CD14-positive monocyte (primary cell): ENCODE results near the gene MRPL30. TPM values are rescaled to one million over a fixed set of nuclear protein-coding genes. Genes with fewer than 3 reads are reported as not detected.

Experiments used
- DNase-seq, 3 donors: peaks; one replicate each; pipeline ENCODE4 v3.0.0-alpha.2; 2011 to 2022
- H2AFZ ChIP-seq: 2 replicates; pipeline ENCODE4 v1.6.0; 2012; ENCODE audit warnings: mild to moderate bottlenecking, low read depth, low read length, inconsistent platforms; ENCODE audit not compliant: insufficient read depth, poor library complexity, severe bottlenecking
- H3K27ac ChIP-seq, 2 donors: 1 replicate in 1 of 2; 2 replicates in 1 of 2; pipeline ENCODE4 v1.5.1; 2012 to 2013; ENCODE audit warnings: low read length in 2 of 2, control low read depth in 1 of 2, inconsistent platforms in 1 of 2, low read depth in 1 of 2, mild to moderate bottlenecking in 1 of 2
- H3K27me3 ChIP-seq, 2 donors: one replicate each; pipeline versions ENCODE4 v1.6.0 to v1.6.1; 2011 to 2013; ENCODE audit warnings: low read length in 2 of 2; ENCODE audit not compliant: control insufficient read depth in 2 of 2, insufficient read depth in 2 of 2
- H3K36me3 ChIP-seq, 2 donors: replicated peaks in 1 of 2; 1 replicate in 1 of 2; 2 replicates in 1 of 2; pipeline versions ENCODE4 v1.5.1 to v1.6.1; 2012 to 2013; ENCODE audit warnings: low read length in 2 of 2, control low read depth in 1 of 2, inconsistent platforms in 1 of 2, mild to moderate bottlenecking in 1 of 2; ENCODE audit not compliant: insufficient read depth in 2 of 2, control insufficient read depth in 1 of 2
- H3K4me1 ChIP-seq, 2 donors: 1 replicate in 1 of 2; 2 replicates in 1 of 2; pipeline versions ENCODE4 v1.5.1 to v1.6.1; 2012 to 2013; ENCODE audit warnings: low read length in 2 of 2, control low read depth in 1 of 2, inconsistent platforms in 1 of 2, mild to moderate bottlenecking in 1 of 2, moderate library complexity in 1 of 2; ENCODE audit not compliant: insufficient read depth in 2 of 2, control insufficient read depth in 1 of 2
- H3K4me2 ChIP-seq: replicated peaks from 2 replicates; pipeline ENCODE3; 2012; ENCODE audit warnings: low read length, moderate library complexity, mild to moderate bottlenecking; ENCODE audit not compliant: poor library complexity, severe bottlenecking; ENCODE audit errors: extremely low read depth
- H3K4me3 ChIP-seq, 3 experiments: fragments of 200-600 bp in 1 of 3; sonication (generic) in 1 of 3; replicated peaks in 1 of 3; 1 replicate in 2 of 3; 2 replicates in 1 of 3; pipeline ENCODE4 v1.5.1; 2011 to 2013; ENCODE audit warnings: low read length in 3 of 3, mild to moderate bottlenecking in 3 of 3, control low read depth in 2 of 3, low read depth in 2 of 3, inconsistent platforms in 1 of 3, moderate library complexity in 1 of 3
- H3K79me2 ChIP-seq: 2 replicates; pipeline ENCODE4 v1.6.0; 2012; ENCODE audit warnings: mild to moderate bottlenecking, control low read depth, inconsistent platforms, low read length, moderate library complexity; ENCODE audit not compliant: insufficient read depth
- H3K9ac ChIP-seq: 2 replicates; pipeline ENCODE4 v1.6.0; 2017; ENCODE audit warnings: low read length, mild to moderate bottlenecking; ENCODE audit not compliant: insufficient read depth, poor library complexity, severe bottlenecking
- H3K9me3 ChIP-seq, 2 donors: replicated peaks in 1 of 2; 1 replicate in 1 of 2; 2 replicates in 1 of 2; pipeline versions ENCODE4 v1.5.1 to v1.6.1; 2012 to 2013; ENCODE audit warnings: low read length in 2 of 2, control low read depth in 1 of 2; ENCODE audit not compliant: control insufficient read depth in 1 of 2, insufficient read depth in 1 of 2
- H4K20me1 ChIP-seq: 2 replicates; pipeline ENCODE4 v1.6.0; 2012; ENCODE audit warnings: mild to moderate bottlenecking, low read length, control low read depth, moderate library complexity; ENCODE audit not compliant: insufficient read depth
- H3K27ac Mint-ChIP-seq, 7 donors: one replicate each; pipeline ENCODE4 v1.8.0; 2020; ENCODE audit warnings: mild to moderate bottlenecking in 7 of 7, mixed read lengths in 7 of 7, moderate library complexity in 6 of 7, inconsistent platforms in 2 of 7
- H3K27me3 Mint-ChIP-seq, 3 donors: one replicate each; pipeline ENCODE4 v1.8.0; 2021 to 2022; ENCODE audit warnings: low read depth in 3 of 3, mild to moderate bottlenecking in 3 of 3, mixed read lengths in 3 of 3, moderate library complexity in 3 of 3, inconsistent platforms in 1 of 3
- H3K36me3 Mint-ChIP-seq, 2 donors: one replicate each; pipeline ENCODE4 v1.8.0; 2020; ENCODE audit warnings: mixed read lengths in 2 of 2, inconsistent platforms in 1 of 2, mild to moderate bottlenecking in 1 of 2
- H3K4me1 Mint-ChIP-seq: one replicate; pipeline ENCODE4 v1.8.0; 2020; ENCODE audit warnings: mild to moderate bottlenecking, mixed read lengths
- H3K4me3 Mint-ChIP-seq, 2 donors: one replicate each; pipeline ENCODE4 v1.8.0; 2020; ENCODE audit warnings: mild to moderate bottlenecking in 2 of 2, mixed read lengths in 2 of 2, moderate library complexity in 1 of 2
- H3K9me3 Mint-ChIP-seq, 7 donors: one replicate each; pipeline ENCODE4 v1.8.0; 2020 to 2022; ENCODE audit warnings: mixed read lengths in 7 of 7, mild to moderate bottlenecking in 6 of 7, moderate library complexity in 6 of 7, inconsistent platforms in 2 of 7
- CTCF ChIP-seq: fragments of 200-600 bp; IDR thresholded peaks from one replicate; pipeline ENCODE4 v1.8.0; 2022; ENCODE audit warnings: antibody characterized with exemption, mild to moderate bottlenecking
- WGBS: methylation state at CpG from one replicate; pipeline ENCODE4 v1.1.5; 2013; ENCODE audit warnings: missing lambda C conversion rate; ENCODE audit not compliant: insufficient coverage; 5-methylcytosine and 5-hydroxymethylcytosine counted together
- intact Hi-C, 2 donors: fragments of 100-400 bp; cut with micrococcal nuclease; formaldehyde crosslinking; loops; one replicate each; pipeline versions ENCODE4 v1.15.0 to v1.15.1; 2023
- polyA plus RNA-seq, 3 donors: library from polyadenylated mRNA; depleted of rRNA in 1 of 3; unstranded in 2 of 3; stranded (reverse) in 1 of 3; fragments of 300-500 nt in 2 of 3; fragments of >200 nt in 1 of 3; fragmentation: Illumina TruSeq in 2 of 3; gene quantifications; 1 replicate in 2 of 3; 2 replicates in 1 of 3; pipeline ENCODE4 v1.2.3, GENCODE V29; 2012 to 2021

MRPL30 gene
- polyA plus RNA-seq, 3 donors: 6.3 to 14.2 (median 9.7) TPM

- H3K27ac ChIP-seq: peak overlapping the region; percentile 67 to 74
- WGBS: no CpG with 5 or more reads among the region's 1 CpG
- intact Hi-C loops: no loop called here
- H3K27ac Mint-ChIP-seq: peak overlapping the region; percentile 66 to 92 (median 83)
- H3K9me3 ChIP-seq: no peaks in the 10 kb centered on the region
- no peaks in the 10 kb centered on the region for H3K27me3 ChIP-seq
- no peak for TF ChIP-seq CTCF
- peaks cover 25 to 29% of the 10 kb centered on the region in 2 donors for H3K4me1 ChIP-seq
- no peaks in the 10 kb centered on the region for H3K36me3 Mint-ChIP-seq
- peak; percentile 62 to 83 (median 82) for DNase-seq
- no peak overlapping the region for H2AFZ ChIP-seq
- no peaks in the 10 kb centered on the region for H3K27me3 Mint-ChIP-seq
- no peaks in the 10 kb centered on the region for H3K9me3 Mint-ChIP-seq
- H4K20me1 ChIP-seq: no peaks in the 10 kb centered on the region
- H3K9ac ChIP-seq: no peak overlapping the region
- H3K79me2 ChIP-seq: peaks cover 28% of the 10 kb centered on the region
- H3K4me1 Mint-ChIP-seq: peaks cover 25% of the 10 kb centered on the region
- H3K4me2 ChIP-seq: peak overlapping the region; percentile 31
- H3K36me3 ChIP-seq: no peaks in the 10 kb centered on the region
- peak overlapping the region in 1 of 2 donors; percentile 48 for H3K4me3 Mint-ChIP-seq
- no peak overlapping the region for H3K4me3 ChIP-seq
These were observed 30.3 kb upstream of the MRPL30 start for GRCh38 chr2:99150706-99151105.

- Mint-ChIP-seq H3K4me1 (peaks cover 41% of the 10 kb centered on the region), H3K36me3 (peaks cover 8 to 10% of the 10 kb centered on the region in 2 donors), H3K9me3 (no peaks in the 10 kb centered on the region), H3K27me3 (no peaks in the 10 kb centered on the region), H3K4me3 (no peak overlapping the region), H3K27ac (no peak overlapping the region)
- intact Hi-C loops: no loop called here
- no peak overlapping the region for H3K4me2 ChIP-seq
- H4K20me1 ChIP-seq: no peaks in the 10 kb centered on the region
- no peak overlapping the region for H3K4me3 ChIP-seq
- TF ChIP-seq CTCF: no peak
- no peak overlapping the region for H3K9ac ChIP-seq
- peaks cover 0 to 4% of the 10 kb centered on the region in 2 donors for H3K36me3 ChIP-seq
- DNase-seq: no peak
- no peak overlapping the region for H3K27ac ChIP-seq
- peaks cover 27 to 31% of the 10 kb centered on the region in 2 donors for H3K4me1 ChIP-seq
- 90% methylated on average over 1 of the region's 7 CpGs for WGBS
- no peaks in the 10 kb centered on the region for H3K9me3 ChIP-seq
- H3K27me3 ChIP-seq: no peaks in the 10 kb centered on the region
- peaks cover 31% of the 10 kb centered on the region for H3K79me2 ChIP-seq
- H2AFZ ChIP-seq: no peak overlapping the region
These were observed 28.6 kb upstream of the MRPL30 start for GRCh38 chr2:99152199-99152895.
